WTC11 (cell line): Measurements from ENCODE around the gene CCL16. TPM values are rescaled to one million over a fixed set of nuclear protein-coding genes. Genes with fewer than 3 reads are reported as not detected.
"Not testable (repeated sequence)": the region's sequence is repeated elsewhere in the genome, so short reads cannot be mapped to it uniquely, and the experiment has no call there.

Source experiments
- ATAC-seq: fragments of 200-7000 bp; cut with Tn5 transposase; 2 replicates; pipeline ENCODE4 v1.10.0; 2021; ENCODE audit warnings: mild to moderate bottlenecking, moderate library complexity
- CTCF ChIA-PET: fragments of 300-600 bp; sonication (Branson Sonifier 250); formaldehyde crosslinking; loops from one replicate; lab custom pipeline; 2021; ENCODE audit warnings: antibody characterized with exemption; lab: Charles Lee
- POLR2A ChIA-PET: fragments of 350-600 bp; sonication (Branson Sonifier 250); formaldehyde crosslinking; loops from one replicate; lab custom pipeline; 2021; ENCODE audit warnings: antibody characterized with exemption; lab: Charles Lee
- DNase-seq: peaks from one replicate; pipeline ENCODE4 v3.0.0; 2021; ENCODE audit warnings: low spot score
- H3K27ac Mint-ChIP-seq: 2 replicates; pipeline ENCODE4 v1.8.0; 2021; ENCODE audit warnings: mixed read lengths
- H3K27me3 Mint-ChIP-seq: 2 replicates; pipeline ENCODE4 v1.8.0; 2021; ENCODE audit warnings: low read depth, mild to moderate bottlenecking, moderate library complexity, mixed read lengths
- H3K36me3 Mint-ChIP-seq: 2 replicates; pipeline ENCODE4 v1.8.0; 2021; ENCODE audit warnings: mixed read lengths
- H3K4me1 Mint-ChIP-seq: 2 replicates; pipeline ENCODE4 v1.8.0; 2022; ENCODE audit warnings: mixed read lengths
- H3K4me3 Mint-ChIP-seq: 2 replicates; pipeline ENCODE4 v1.8.0; 2021; ENCODE audit warnings: mild to moderate bottlenecking, moderate library complexity, mixed read lengths
- H3K9me3 Mint-ChIP-seq: 2 replicates; pipeline ENCODE4 v1.8.0; 2021; ENCODE audit warnings: mixed read lengths
- ARID4B ChIP-seq: sonication (generic); formaldehyde crosslinking; IDR thresholded peaks from 2 replicates; pipeline ENCODE4 v1.8.0; 2023; ENCODE audit warnings: missing genetic modification reagents, mild to moderate bottlenecking, borderline replicate concordance
- E2F4 ChIP-seq: sonication (generic); formaldehyde crosslinking; IDR thresholded peaks from 2 replicates; pipeline ENCODE4 v1.8.1; 2022; ENCODE audit warnings: low read depth, mild to moderate bottlenecking, moderate library complexity, missing genetic modification reagents, borderline replicate concordance
- EMX1 ChIP-seq: fragments of 250-450 bp; sonication (Bioruptor Pico); IDR thresholded peaks from 2 replicates; pipeline ENCODE4 v1.8.0; 2021; ENCODE audit warnings: mild to moderate bottlenecking
- ETV6 ChIP-seq: sonication (generic); formaldehyde crosslinking; IDR thresholded peaks from 2 replicates; pipeline ENCODE4 v1.8.1; 2022; ENCODE audit warnings: mild to moderate bottlenecking, missing genetic modification reagents
- IRF2 ChIP-seq: sonication (generic); formaldehyde crosslinking; IDR thresholded peaks from 2 replicates; pipeline ENCODE4 v1.8.0; 2022; ENCODE audit warnings: low read depth, missing genetic modification reagents, borderline replicate concordance
- NFATC4 ChIP-seq: fragments of 250-450 bp; sonication (Bioruptor Pico); IDR thresholded peaks from 2 replicates; pipeline ENCODE4 v1.9.0; 2021; ENCODE audit warnings: mild to moderate bottlenecking
- OVOL2 ChIP-seq: fragments of 250-450 bp; sonication (Bioruptor Pico); IDR thresholded peaks from 2 replicates; pipeline ENCODE4 v1.9.0; 2021; ENCODE audit warnings: mild to moderate bottlenecking, borderline replicate concordance
- PRDM15 ChIP-seq: sonication (generic); formaldehyde crosslinking; IDR thresholded peaks from 2 replicates; pipeline ENCODE4 v1.8.0; 2022; ENCODE audit warnings: missing genetic modification reagents
- SMAD4 ChIP-seq: sonication (generic); formaldehyde crosslinking; IDR thresholded peaks from 2 replicates; pipeline ENCODE4 v1.8.0; 2022; ENCODE audit warnings: mild to moderate bottlenecking, missing genetic modification reagents
- SOX15 ChIP-seq: fragments of 250-450 bp; sonication (Bioruptor Pico); IDR thresholded peaks from 2 replicates; pipeline ENCODE4 v1.9.0; 2021; ENCODE audit warnings: mild to moderate bottlenecking
- SP1 ChIP-seq: sonication (generic); formaldehyde crosslinking; conservative IDR thresholded peaks from 2 replicates; pipeline ENCODE4 v1.8.1; 2022; ENCODE audit warnings: missing genetic modification reagents
- ZNF317 ChIP-seq: sonication (generic); formaldehyde crosslinking; IDR thresholded peaks from 2 replicates; pipeline ENCODE4 v1.8.1; 2023; ENCODE audit warnings: low read depth, mild to moderate bottlenecking, moderate library complexity, missing genetic modification reagents, borderline replicate concordance
- ZNF512 ChIP-seq: sonication (generic); formaldehyde crosslinking; IDR thresholded peaks from 2 replicates; pipeline ENCODE4 v1.8.1; 2022; ENCODE audit warnings: missing genetic modification reagents, borderline replicate concordance
- total RNA-seq: library from RNA; stranded (reverse); gene quantifications from 3 replicates; pipeline ENCODE4 v1.2.3, GENCODE V29; 2021
- TF ChIP-seq, protein P1 (sequence below): sonication (generic); formaldehyde crosslinking; IDR thresholded peaks from 2 replicates; pipeline ENCODE4 v1.8.0; 2023; ENCODE audit warnings: mild to moderate bottlenecking, missing genetic modification reagents
- TF ChIP-seq, protein P2 (sequence below): sonication (generic); formaldehyde crosslinking; conservative IDR thresholded peaks from 2 replicates; pipeline ENCODE4 v1.8.1; 2022; ENCODE audit warnings: mild to moderate bottlenecking, missing genetic modification reagents
- TF ChIP-seq, protein P3 (sequence below): sonication (generic); formaldehyde crosslinking; IDR thresholded peaks from 2 replicates; pipeline ENCODE4 v1.8.0; 2022; ENCODE audit warnings: mild to moderate bottlenecking, missing genetic modification reagents

The CCL16 gene
- total RNA-seq, 1 experiment from 2014 or later, result not detected

DNA sequence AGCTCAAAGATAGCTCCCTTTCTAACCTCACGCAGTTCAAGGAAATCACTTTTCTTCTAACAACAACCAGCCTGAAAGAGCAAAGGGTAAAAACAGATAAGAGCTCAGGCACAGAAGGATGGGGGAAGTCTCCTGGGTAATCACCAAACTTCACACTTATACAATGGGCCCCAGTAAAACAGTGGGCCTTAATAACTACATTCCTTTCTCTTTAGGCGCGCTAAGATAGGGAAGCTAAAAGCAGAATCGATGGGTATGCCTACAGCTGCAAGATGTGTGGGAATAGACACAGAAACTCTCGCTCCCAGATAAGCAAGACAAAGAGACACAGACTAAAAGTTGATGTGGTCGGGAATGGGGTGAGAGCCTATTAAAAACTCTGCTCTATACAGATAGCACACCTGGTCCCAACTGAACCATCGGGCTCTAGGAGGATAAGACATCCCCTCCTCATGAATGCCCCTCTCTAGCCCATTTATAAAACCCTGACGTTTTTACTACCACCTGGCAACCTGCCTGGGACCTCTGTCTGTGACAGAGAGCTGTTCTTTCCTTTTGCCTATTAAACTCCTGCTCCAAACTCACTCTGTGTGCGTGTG lies 38.6 kb downstream of the CCL16 start (continued):
- TF ChIP-seq ARID4B (CRISPR knock-in tag), result no peak
- TF ChIP-seq ZNF317 (CRISPR knock-in tag), result no peak
- TF ChIP-seq, protein P1, sequence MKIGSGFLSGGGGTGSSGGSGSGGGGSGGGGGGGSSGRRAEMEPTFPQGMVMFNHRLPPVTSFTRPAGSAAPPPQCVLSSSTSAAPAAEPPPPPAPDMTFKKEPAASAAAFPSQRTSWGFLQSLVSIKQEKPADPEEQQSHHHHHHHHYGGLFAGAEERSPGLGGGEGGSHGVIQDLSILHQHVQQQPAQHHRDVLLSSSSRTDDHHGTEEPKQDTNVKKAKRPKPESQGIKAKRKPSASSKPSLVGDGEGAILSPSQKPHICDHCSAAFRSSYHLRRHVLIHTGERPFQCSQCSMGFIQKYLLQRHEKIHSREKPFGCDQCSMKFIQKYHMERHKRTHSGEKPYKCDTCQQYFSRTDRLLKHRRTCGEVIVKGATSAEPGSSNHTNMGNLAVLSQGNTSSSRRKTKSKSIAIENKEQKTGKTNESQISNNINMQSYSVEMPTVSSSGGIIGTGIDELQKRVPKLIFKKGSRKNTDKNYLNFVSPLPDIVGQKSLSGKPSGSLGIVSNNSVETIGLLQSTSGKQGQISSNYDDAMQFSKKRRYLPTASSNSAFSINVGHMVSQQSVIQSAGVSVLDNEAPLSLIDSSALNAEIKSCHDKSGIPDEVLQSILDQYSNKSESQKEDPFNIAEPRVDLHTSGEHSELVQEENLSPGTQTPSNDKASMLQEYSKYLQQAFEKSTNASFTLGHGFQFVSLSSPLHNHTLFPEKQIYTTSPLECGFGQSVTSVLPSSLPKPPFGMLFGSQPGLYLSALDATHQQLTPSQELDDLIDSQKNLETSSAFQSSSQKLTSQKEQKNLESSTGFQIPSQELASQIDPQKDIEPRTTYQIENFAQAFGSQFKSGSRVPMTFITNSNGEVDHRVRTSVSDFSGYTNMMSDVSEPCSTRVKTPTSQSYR (CRISPR knock-in tag), result no peak
- no peak for TF ChIP-seq NFATC4 (CRISPR knock-in tag)
- no peak for TF ChIP-seq IRF2 (CRISPR knock-in tag)
- TF ChIP-seq ZNF512 (CRISPR knock-in tag), result no peak
- TF ChIP-seq ETV6 (CRISPR knock-in tag), result no peak
- TF ChIP-seq E2F4, result no peak
- no peak for TF ChIP-seq SP1 (CRISPR knock-in tag)
- TF ChIP-seq, protein P2, sequence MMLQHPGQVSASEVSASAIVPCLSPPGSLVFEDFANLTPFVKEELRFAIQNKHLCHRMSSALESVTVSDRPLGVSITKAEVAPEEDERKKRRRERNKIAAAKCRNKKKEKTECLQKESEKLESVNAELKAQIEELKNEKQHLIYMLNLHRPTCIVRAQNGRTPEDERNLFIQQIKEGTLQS (CRISPR knock-in tag), result no peak
- TF ChIP-seq, protein P3, sequence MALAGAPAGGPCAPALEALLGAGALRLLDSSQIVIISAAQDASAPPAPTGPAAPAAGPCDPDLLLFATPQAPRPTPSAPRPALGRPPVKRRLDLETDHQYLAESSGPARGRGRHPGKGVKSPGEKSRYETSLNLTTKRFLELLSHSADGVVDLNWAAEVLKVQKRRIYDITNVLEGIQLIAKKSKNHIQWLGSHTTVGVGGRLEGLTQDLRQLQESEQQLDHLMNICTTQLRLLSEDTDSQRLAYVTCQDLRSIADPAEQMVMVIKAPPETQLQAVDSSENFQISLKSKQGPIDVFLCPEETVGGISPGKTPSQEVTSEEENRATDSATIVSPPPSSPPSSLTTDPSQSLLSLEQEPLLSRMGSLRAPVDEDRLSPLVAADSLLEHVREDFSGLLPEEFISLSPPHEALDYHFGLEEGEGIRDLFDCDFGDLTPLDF (CRISPR knock-in tag), result no peak
- no peak for TF ChIP-seq EMX1 (CRISPR knock-in tag)
- no peak for TF ChIP-seq SOX15
- TF ChIP-seq SMAD4 (CRISPR knock-in tag), result no peak
- no peak for TF ChIP-seq PRDM15 (CRISPR knock-in tag)
- TF ChIP-seq OVOL2 (CRISPR knock-in tag), result no peak
- TF ChIP-seq, all 79 proteins: peak for 0

DNA sequence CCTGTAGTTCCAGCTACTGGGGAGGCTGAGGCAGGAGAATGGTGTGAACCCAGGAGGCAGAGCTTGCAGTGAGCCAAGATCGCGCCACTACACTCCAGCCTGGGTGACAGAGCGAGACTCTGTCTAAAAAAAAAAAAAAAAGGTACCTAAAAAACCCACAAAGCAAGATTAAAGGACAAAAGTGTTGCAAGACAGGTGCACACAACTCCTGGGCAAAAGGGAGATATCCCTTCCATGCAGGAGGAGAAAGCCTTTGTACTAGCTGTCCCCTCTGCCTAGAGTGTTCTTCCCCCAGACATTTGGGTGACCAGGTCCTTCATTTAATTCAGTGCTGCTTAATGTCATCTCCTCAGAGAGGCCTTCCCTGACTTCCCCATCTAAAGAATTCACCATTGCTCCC lies 42.8 kb downstream of the CCL16 start:
- POLR2A ChIA-PET, result interaction anchor here (0.7 kb wide), 1 partner anchor 9 kb away, joined by 4 read pairs; no protein-coding TSS in a partner anchor
- H3K9me3 Mint-ChIP-seq, H3K36me3 Mint-ChIP-seq, ATAC-seq, H3K27me3 Mint-ChIP-seq, H3K4me3 Mint-ChIP-seq, DNase-seq, H3K27ac Mint-ChIP-seq, H3K4me1 Mint-ChIP-seq, CTCF ChIA-PET: not testable (repeated sequence)
